GM12891 (cell line): ENCODE measurements around the gene ARHGEF6.

Experiments
- POLR2A ChIP-seq: IDR thresholded peaks from 2 replicates; pipeline ENCODE4 v1.6.1; 2011; ENCODE audit warnings: low read depth, low read length, control low read depth
- SPI1 ChIP-seq: IDR thresholded peaks from 2 replicates; pipeline ENCODE4 v1.6.1; 2011; ENCODE audit warnings: low read depth, low read length, control low read depth
- TAF1 ChIP-seq: IDR thresholded peaks from 2 replicates; pipeline ENCODE4 v1.6.1; 2011; ENCODE audit warnings: low read depth, low read length, control low read depth

GRCh38 chrX:136755411-136755810, 25.3 kb downstream of the ARHGEF6 start:
- TF ChIP-seq POLR2A: no peak
- TF ChIP-seq TAF1: no peak
- TF ChIP-seq SPI1: no peak
